H1 (cell line): ENCODE data around the gene DAPK1. TPM values are rescaled to one million over a fixed set of nuclear protein-coding genes. Genes with fewer than 3 reads are reported as not detected.

Experiments
- CTCF ChIA-PET: fragments of 300-600 bp; sonication (Branson Sonifier 250); formaldehyde crosslinking; loops from one replicate; lab custom pipeline; 2021; ENCODE audit not compliant: partially characterized antibody; lab: Charles Lee
- POLR2A ChIA-PET: fragments of 300-600 bp; sonication (Branson Sonifier 250); formaldehyde crosslinking; loops from one replicate; lab custom pipeline; 2021; ENCODE audit warnings: inconsistent platforms; ENCODE audit not compliant: partially characterized antibody; lab: Charles Lee
- DNase-seq, 2 experiments: peaks; one replicate each; pipeline versions ENCODE4 v3.0.0 to v3.0.0-alpha.2; 2010 to 2022; ENCODE audit warnings: low spot score in 2 of 2, low read depth in 1 of 2, mixed read lengths in 1 of 2
- FAIRE-seq: peaks from 2 replicates; lab custom pipeline; 2011; peaks lifted over from hg19 to GRCh38; lab: Jason Lieb, UNC
- H2AFZ ChIP-seq: 2 replicates; pipeline ENCODE4 v1.8.1; 2012; ENCODE audit warnings: low read length, inconsistent platforms
- H2AK5ac ChIP-seq: 2 replicates; pipeline ENCODE4 v1.6.1; 2013; ENCODE audit warnings: low read depth, low read length
- H2BK120ac ChIP-seq: replicated peaks from 2 replicates; pipeline ENCODE3; 2013; ENCODE audit warnings: low read depth, low read length, inconsistent platforms
- H2BK12ac ChIP-seq: 2 replicates; pipeline ENCODE4 v1.6.1; 2013; ENCODE audit warnings: low read depth, low read length
- H2BK15ac ChIP-seq: 2 replicates; pipeline ENCODE4 v1.6.1; 2013; ENCODE audit warnings: low read length
- H2BK20ac ChIP-seq: 2 replicates; pipeline ENCODE4 v1.6.1; 2013; ENCODE audit warnings: low read length
- H2BK5ac ChIP-seq: 2 replicates; pipeline ENCODE4 v1.6.1; 2013; ENCODE audit warnings: low read depth, low read length
- H3K14ac ChIP-seq: 2 replicates; pipeline ENCODE4 v1.6.1; 2013; ENCODE audit warnings: inconsistent platforms; ENCODE audit not compliant: insufficient read length
- H3K18ac ChIP-seq: 2 replicates; pipeline ENCODE4 v1.6.1; 2013; ENCODE audit warnings: low read length; ENCODE audit errors: extremely low read depth
- H3K23ac ChIP-seq: 2 replicates; pipeline ENCODE4 v1.6.1; 2013; ENCODE audit warnings: inconsistent platforms; ENCODE audit not compliant: insufficient read length
- H3K23me2 ChIP-seq: 2 replicates; pipeline ENCODE4 v1.6.1; 2013; ENCODE audit warnings: low read depth, low read length
- H3K27ac ChIP-seq: 2 replicates; pipeline ENCODE4 v1.6.1; 2011; ENCODE audit warnings: low read depth, low read length, inconsistent platforms
- H3K27me3 ChIP-seq, 4 experiments: replicated peaks in 1 of 4; 1 replicate in 1 of 4; 2 replicates in 3 of 4; pipeline versions ENCODE4 v1.6.1 to v1.8.1; 2011 to 2013; ENCODE audit warnings: low read length in 3 of 4, mild to moderate bottlenecking in 3 of 4, inconsistent platforms in 2 of 4, mixed read lengths in 2 of 4, moderate library complexity in 1 of 4; ENCODE audit not compliant: control insufficient read depth in 3 of 4, insufficient read depth in 3 of 4; ENCODE audit errors: extremely low read depth in 1 of 4
- H3K36me3 ChIP-seq, 4 experiments: 2 replicates each; pipeline versions ENCODE4 v1.6.1 to v1.8.1; 2011 to 2013; ENCODE audit warnings: mild to moderate bottlenecking in 4 of 4, low read length in 3 of 4, moderate library complexity in 2 of 4, control low read depth in 1 of 4, inconsistent platforms in 1 of 4; ENCODE audit not compliant: insufficient read depth in 4 of 4, control insufficient read depth in 2 of 4
- H3K4ac ChIP-seq: replicated peaks from 2 replicates; pipeline ENCODE3; 2013; ENCODE audit warnings: low read length, low read depth, mixed read lengths, inconsistent platforms; ENCODE audit not compliant: insufficient read length
- H3K4me1 ChIP-seq, 4 experiments: replicated peaks in 1 of 4; 1 replicate in 1 of 4; 2 replicates in 3 of 4; pipeline versions ENCODE4 v1.6.1 to v1.8.1; 2011 to 2013; ENCODE audit warnings: low read length in 3 of 4, inconsistent platforms in 2 of 4, mixed read lengths in 1 of 4; ENCODE audit not compliant: insufficient read depth in 4 of 4, control insufficient read depth in 3 of 4
- H3K4me2 ChIP-seq, 2 experiments: 2 replicates each; pipeline versions ENCODE4 v1.6.1 to v1.8.1; 2011 to 2013; ENCODE audit warnings: low read depth in 2 of 2, low read length in 2 of 2, control low read depth in 1 of 2, inconsistent platforms in 1 of 2, mild to moderate bottlenecking in 1 of 2; ENCODE audit not compliant: insufficient read depth in 1 of 2
- H3K4me3 ChIP-seq, 4 experiments: fragments of 200-600, 300-600 bp in 1 of 4; sonication (generic), shearing (Covaris generic), sonication (Bioruptor Twin) in 1 of 4; 2 replicates each; pipeline versions ENCODE4 v1.5.1 to v1.8.1; 2011 to 2016; ENCODE audit warnings: low read length in 4 of 4, low read depth in 3 of 4, control low read depth in 2 of 4, inconsistent platforms in 2 of 4, mild to moderate bottlenecking in 2 of 4, mixed read lengths in 1 of 4, moderate library complexity in 1 of 4; ENCODE audit not compliant: insufficient read depth in 2 of 4; ENCODE audit errors: extremely low read depth in 1 of 4
- H3K56ac ChIP-seq: replicated peaks from 2 replicates; pipeline ENCODE3; 2013; ENCODE audit warnings: low read depth, mild to moderate bottlenecking, mixed read lengths, low read length, inconsistent platforms; ENCODE audit not compliant: insufficient read length
- H3K79me1 ChIP-seq: 2 replicates; pipeline ENCODE4 v1.6.1; 2013; ENCODE audit warnings: low read depth, low read length, control low read depth
- H3K79me2 ChIP-seq, 2 experiments: 2 replicates each; pipeline versions ENCODE4 v1.6.1 to v1.8.1; 2012 to 2013; ENCODE audit warnings: low read length in 2 of 2, mild to moderate bottlenecking in 2 of 2, inconsistent platforms in 1 of 2; ENCODE audit not compliant: insufficient read depth in 2 of 2, control insufficient read depth in 1 of 2
- H3K9ac ChIP-seq, 4 experiments: replicated peaks in 1 of 4; 1 replicate in 1 of 4; 2 replicates in 3 of 4; pipeline versions ENCODE4 v1.6.1 to v1.8.1; 2011 to 2013; ENCODE audit warnings: low read depth in 3 of 4, low read length in 3 of 4, control low read depth in 2 of 4, mild to moderate bottlenecking in 2 of 4, moderate library complexity in 2 of 4, inconsistent platforms in 1 of 4; ENCODE audit errors: extremely low read depth in 1 of 4
- H3K9me3 ChIP-seq, 2 experiments: 2 replicates each; pipeline versions ENCODE4 v1.6.1 to v1.8.1; 2012 to 2013; ENCODE audit warnings: mild to moderate bottlenecking in 2 of 2, moderate library complexity in 2 of 2, control low read depth in 1 of 2, inconsistent platforms in 1 of 2, low read depth in 1 of 2, low read length in 1 of 2, mixed read lengths in 1 of 2; ENCODE audit not compliant: insufficient read depth in 2 of 2
- H4K20me1 ChIP-seq, 2 experiments: replicated peaks in 1 of 2; 2 replicates each; pipeline versions ENCODE3 to v1.8.1; 2011 to 2013; ENCODE audit warnings: inconsistent platforms in 2 of 2, low read length in 2 of 2, mild to moderate bottlenecking in 1 of 2; ENCODE audit not compliant: insufficient read depth in 2 of 2, control insufficient read depth in 1 of 2
- H4K5ac ChIP-seq: 2 replicates; pipeline ENCODE4 v1.6.1; 2013; ENCODE audit warnings: low read length, low read depth, mixed read lengths, inconsistent platforms; ENCODE audit not compliant: insufficient read length
- H4K8ac ChIP-seq: 2 replicates; pipeline ENCODE4 v1.8.0; 2013; ENCODE audit warnings: mild to moderate bottlenecking, moderate library complexity, low read length, inconsistent platforms; ENCODE audit not compliant: insufficient read depth; ENCODE audit errors: extremely low read depth
- H4K91ac ChIP-seq: replicated peaks from 2 replicates; pipeline ENCODE3; 2013; ENCODE audit warnings: low read length, mixed read lengths, inconsistent platforms; ENCODE audit not compliant: insufficient read length
- BACH1 ChIP-seq: IDR thresholded peaks from 2 replicates; pipeline ENCODE4 v1.6.1; 2012; ENCODE audit warnings: low read length, improper control_type of control experiment
- CBX8 ChIP-seq: fragments of 300-800, 300-1000 bp; sonication (generic); IDR thresholded peaks from 2 replicates; pipeline ENCODE4 v1.7.1; 2016; ENCODE audit warnings: low read depth, low read length, borderline replicate concordance
- CEBPB ChIP-seq: IDR thresholded peaks from 2 replicates; pipeline ENCODE4 v1.6.1; 2012; ENCODE audit warnings: low read depth, low read length
- CREB1 ChIP-seq: IDR thresholded peaks from 2 replicates; pipeline ENCODE4 v1.6.1; 2012; ENCODE audit warnings: inconsistent platforms
- JUND ChIP-seq: IDR thresholded peaks from 2 replicates; pipeline ENCODE4 v1.6.1; 2011; ENCODE audit warnings: mild to moderate bottlenecking, improper control_type of control experiment, low read length
- KDM1A ChIP-seq: fragments of 200-600, 300-600 bp; sonication (generic); IDR thresholded peaks from 2 replicates; pipeline ENCODE4 v1.7.1; 2016; ENCODE audit warnings: mild to moderate bottlenecking, low read length, borderline replicate concordance
- RBBP5 ChIP-seq: IDR thresholded peaks from 2 replicates; pipeline ENCODE4 v1.7.1; 2012; ENCODE audit warnings: low read depth, mild to moderate bottlenecking, inconsistent platforms, low read length, moderate library complexity, borderline replicate concordance
- RFX5 ChIP-seq: IDR thresholded peaks from 2 replicates; pipeline ENCODE4 v1.6.1; 2011; ENCODE audit warnings: low read depth, low read length, improper control_type of control experiment, borderline replicate concordance
- WGBS, 2 experiments: shearing (Covaris generic) in 1 of 2; methylation state at CpG; one replicate each; pipeline versions ENCODE4 v1.1.6 to v1.1.7; 2013 to 2015; ENCODE audit warnings: low lambda C conversion rate in 2 of 2, mixed read lengths in 2 of 2, inconsistent platforms in 1 of 2, low coverage in 1 of 2, missing lambda C conversion rate in 1 of 2; ENCODE audit not compliant: insufficient replicate concordance in 2 of 2, insufficient coverage in 1 of 2, insufficient read length in 1 of 2; ENCODE audit errors: extremely low coverage in 1 of 2, missing lambda C conversion rate in 1 of 2; 5-methylcytosine and 5-hydroxymethylcytosine counted together
- polyA plus RNA-seq, 7 experiments: library from polyadenylated mRNA; depleted of rRNA in 3 of 7; stranded (reverse) in 5 of 7; unstranded in 2 of 7; fragments of >200 nt in 5 of 7; fragments of 200-250 nt in 2 of 7; gene quantifications; 1 replicate in 5 of 7; 2 replicates in 1 of 7; 4 replicates in 1 of 7; pipeline versions ENCODE4 v1.2.1 to v1.2.3, GENCODE V29; 2011 to 2013; ENCODE audit warnings: missing spikeins in 2 of 7, mixed read lengths in 2 of 7
- total RNA-seq: library from RNA; stranded (reverse); fragmentation: NEBNext Ultra II Directional; extraction: Animal tissue kit (Norgen Biotek cat#: 25700); gene quantifications from 2 replicates; pipeline ENCODE4 v1.2.1, GENCODE V29; 2021

The DAPK1 gene
- total and polyA plus RNA-seq, 2 of the 8 experiments (the other 6 are each of a cell fraction or from before 2014, with no cell fraction given): 62.4 to 131 TPM

DNA sequence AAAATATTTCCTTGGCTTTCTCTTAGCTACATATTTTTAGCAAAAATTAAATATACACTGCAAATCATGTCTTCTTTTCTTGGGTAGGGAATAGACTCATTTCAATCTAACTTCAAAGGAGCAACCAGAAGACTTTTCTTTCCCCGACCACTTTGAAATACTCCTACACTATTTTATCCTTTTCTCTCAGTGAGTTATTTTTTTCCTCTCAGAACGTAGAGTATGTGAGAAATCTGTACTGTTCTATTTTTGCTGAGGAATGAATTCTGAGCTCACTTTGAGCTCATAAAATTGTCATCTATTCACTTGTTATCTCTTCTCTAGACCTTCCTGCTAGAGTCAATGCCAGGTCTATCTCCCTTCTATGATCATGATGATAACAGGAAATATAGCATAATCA, 22.2 kb upstream of the DAPK1 start:
- Histone ChIP-seq H3K4me1 (no peaks in the 10 kb centered on the region), H2AFZ (no peak overlapping the region), H3K4me2 (no peak overlapping the region), H2AK5ac (no peak overlapping the region), H3K23me2 (no peaks in the 10 kb centered on the region), H3K56ac (no peak overlapping the region), H3K27me3 (no peaks in the 10 kb centered on the region), H3K23ac (no peak overlapping the region), H2BK20ac (no peak overlapping the region), H4K91ac (no peak overlapping the region)
- no peak for FAIRE-seq
- POLR2A ChIA-PET: no interaction called here
- CTCF ChIA-PET: interaction anchor here (0.6 to 1.0 kb wide), 2 partner anchors 10 to 159 kb away, joined by 3 to 4 read pairs; no protein-coding TSS in a partner anchor
- DNase-seq: no peak
- TF ChIP-seq CBX8 (no peak), CEBPB (no peak), BACH1 (no peak), RBBP5 (no peak), RFX5 (no peak), KDM1A (no peak), CREB1 (no peak), JUND (no peak)
- TF ChIP-seq, all 59 proteins: peak for 0
- no peak overlapping the region for H2BK5ac ChIP-seq
- H3K4me3 ChIP-seq: no peak overlapping the region
- no peak overlapping the region for H3K9ac ChIP-seq
- 82% methylated on average over 2 of the region's 2 CpGs; no CpG with 5 or more reads in 1 of the 2 experiments for WGBS, 2 experiments
- no peaks in the 10 kb centered on the region for H4K20me1 ChIP-seq
- H2BK120ac ChIP-seq: no peak overlapping the region
- no peak overlapping the region for H2BK15ac ChIP-seq
- H2BK12ac ChIP-seq: no peak overlapping the region
- no peak overlapping the region for H4K5ac ChIP-seq
- no peaks in the 10 kb centered on the region; the same call in 1 of the 2 replicates for H3K79me1 ChIP-seq
- H3K79me2 ChIP-seq: no peaks in the 10 kb centered on the region
- H3K4ac ChIP-seq: no peak overlapping the region
- no peak overlapping the region for H3K27ac ChIP-seq
- H4K8ac ChIP-seq: no peak overlapping the region
- no peaks in the 10 kb centered on the region for H3K9me3 ChIP-seq
- no peak overlapping the region for H3K14ac ChIP-seq
- no peak overlapping the region for H3K18ac ChIP-seq
- no peaks in the 10 kb centered on the region for H3K36me3 ChIP-seq
